Neural progenitor cell (in vitro differentiated cells): ENCODE measurements around the gene SLCO6A1. TPM values are rescaled to one million over a fixed set of nuclear protein-coding genes. Genes with fewer than 3 reads are reported as not detected.

ENCODE experiments used
- DNase-seq: peaks from one replicate; pipeline ENCODE4 v3.0.0-alpha.2; 2016; ENCODE audit warnings: low spot score
- H2AFZ ChIP-seq: fragments of 200-600 bp; sonication (generic); replicated peaks from 2 replicates; pipeline ENCODE4 v1.6.1; 2016; ENCODE audit warnings: antibody characterized with exemption
- H3F3A ChIP-seq: fragments of 200-600 bp; sonication (generic); 2 replicates; pipeline ENCODE4 v1.6.1; 2016; ENCODE audit warnings: antibody characterized with exemption, low read depth
- H3K27ac ChIP-seq: fragments of 200-600 bp; sonication (generic); 2 replicates; pipeline ENCODE4 v1.5.1; 2016; ENCODE audit warnings: mild to moderate bottlenecking
- H3K27me3 ChIP-seq: fragments of 200-600 bp; sonication (generic); 2 replicates; pipeline ENCODE4 v1.6.1; 2016; ENCODE audit warnings: mild to moderate bottlenecking, moderate library complexity
- H3K36me3 ChIP-seq: fragments of 200-600 bp; sonication (generic); 2 replicates; pipeline ENCODE4 v1.5.1; 2016
- H3K4me1 ChIP-seq: fragments of 200-600 bp; sonication (generic); 2 replicates; pipeline ENCODE4 v1.6.1; 2016; ENCODE audit warnings: mixed run types
- H3K4me2 ChIP-seq: fragments of 200-600 bp; sonication (generic); 2 replicates; pipeline ENCODE4 v1.6.1; 2016
- H3K4me3 ChIP-seq: fragments of 200-600 bp; sonication (generic); 2 replicates; pipeline ENCODE4 v1.5.1; 2016
- H3K79me2 ChIP-seq: fragments of 200-600 bp; sonication (generic); 2 replicates; pipeline ENCODE4 v1.6.1; 2016; ENCODE audit warnings: low read depth
- H3K9ac ChIP-seq: fragments of 200-600 bp; sonication (generic); 2 replicates; pipeline ENCODE4 v1.6.1; 2016
- H3K9me3 ChIP-seq: fragments of 200-600 bp; sonication (generic); 2 replicates; pipeline ENCODE4 v1.5.1; 2016; ENCODE audit warnings: low read depth
- H4K20me1 ChIP-seq: fragments of 200-600 bp; sonication (generic); 2 replicates; pipeline ENCODE4 v1.6.1; 2016; ENCODE audit warnings: low read depth
- H3K27ac Mint-ChIP-seq: 3 replicates; pipeline ENCODE4 v1.8.0; 2021; ENCODE audit warnings: mixed read lengths
- H3K27me3 Mint-ChIP-seq: 2 replicates; pipeline ENCODE4 v1.8.0; 2022; ENCODE audit warnings: low read depth, mild to moderate bottlenecking, inconsistent platforms, moderate library complexity, mixed read lengths; ENCODE audit not compliant: insufficient read depth
- H3K36me3 Mint-ChIP-seq: 3 replicates; pipeline ENCODE4 v1.8.0; 2021; ENCODE audit warnings: mixed read lengths
- H3K4me1 Mint-ChIP-seq: 3 replicates; pipeline ENCODE4 v1.8.0; 2021; ENCODE audit warnings: mixed read lengths
- H3K4me3 Mint-ChIP-seq: 3 replicates; pipeline ENCODE4 v1.8.0; 2021; ENCODE audit warnings: mild to moderate bottlenecking, moderate library complexity, mixed read lengths
- H3K9me3 Mint-ChIP-seq: 3 replicates; pipeline ENCODE4 v1.8.0; 2020; ENCODE audit warnings: mixed read lengths
- CTCF ChIP-seq: fragments of 200-600 bp; sonication (generic); IDR thresholded peaks from 2 replicates; pipeline ENCODE4 v1.5.1; 2017; ENCODE audit warnings: antibody characterized with exemption, mild to moderate bottlenecking
- EZH2 ChIP-seq: fragments of 200-600 bp; sonication (generic); IDR thresholded peaks from 2 replicates; pipeline ENCODE4 v1.6.1; 2017; ENCODE audit warnings: antibody characterized with exemption, mild to moderate bottlenecking, moderate library complexity
- EZH2phosphoT487 ChIP-seq: fragments of 200-600 bp; sonication (generic); IDR thresholded peaks from 2 replicates; pipeline ENCODE4 v1.6.1; 2017; ENCODE audit warnings: antibody characterized with exemption
- total RNA-seq: library from RNA; depleted of rRNA; stranded (reverse); fragments of >200 nt; gene quantifications from 2 replicates; pipeline ENCODE4 v1.2.3, GENCODE V29; 2015; ENCODE audit warnings: low replicate concordance

Gene SLCO6A1
- total RNA-seq, 1 donor from 2014 or later, result 0.51 TPM

GRCh38 chr5:102542057-102542456 is 43.3 kb upstream of the SLCO6A1 start:
- no peaks in the 10 kb centered on the region for H3K4me1 ChIP-seq
- no peak overlapping the region for H3K9ac ChIP-seq
- no peaks in the 10 kb centered on the region for H3K36me3 Mint-ChIP-seq
- no peak overlapping the region for H3K4me2 ChIP-seq
- no peaks in the 10 kb centered on the region for H3K27me3 Mint-ChIP-seq
- no peaks in the 10 kb centered on the region for H3K9me3 ChIP-seq
- no peak overlapping the region for H3K4me3 ChIP-seq
- no peaks in the 10 kb centered on the region for H3F3A ChIP-seq
- H3K27ac Mint-ChIP-seq, result no peak overlapping the region
- DNase-seq, result no peak
- no peaks in the 10 kb centered on the region for H3K79me2 ChIP-seq
- H3K27ac ChIP-seq, result no peak overlapping the region
- no peak overlapping the region for H2AFZ ChIP-seq
- no peaks in the 10 kb centered on the region for H3K9me3 Mint-ChIP-seq
- H3K4me1 Mint-ChIP-seq, result peaks cover 6% of the 10 kb centered on the region
- TF ChIP-seq EZH2, result no peak
- no peak for TF ChIP-seq CTCF
- no peak for TF ChIP-seq EZH2phosphoT487
- H3K36me3 ChIP-seq, result no peaks in the 10 kb centered on the region
- no peaks in the 10 kb centered on the region for H3K27me3 ChIP-seq
- no peaks in the 10 kb centered on the region for H4K20me1 ChIP-seq
- H3K4me3 Mint-ChIP-seq, result no peak overlapping the region

- Mint-ChIP-seq H3K9me3 (no peaks in the 10 kb centered on the region), H3K27me3 (no peaks in the 10 kb centered on the region), H3K27ac (no peak overlapping the region), H3K4me1 (peaks cover 12% of the 10 kb centered on the region), H3K4me3 (no peak overlapping the region), H3K36me3 (no peaks in the 10 kb centered on the region)
- TF ChIP-seq EZH2phosphoT487 (no peak), CTCF (no peak), EZH2 (no peak)
- no peak for DNase-seq
- no peak overlapping the region for H3K9ac ChIP-seq
- H3F3A ChIP-seq, result no peaks in the 10 kb centered on the region
- no peaks in the 10 kb centered on the region for H4K20me1 ChIP-seq
- no peak overlapping the region for H3K4me3 ChIP-seq
- H3K4me1 ChIP-seq, result no peaks in the 10 kb centered on the region
- H3K4me2 ChIP-seq, result no peak overlapping the region
- H3K9me3 ChIP-seq, result no peaks in the 10 kb centered on the region
- H3K36me3 ChIP-seq, result no peaks in the 10 kb centered on the region
- H2AFZ ChIP-seq, result no peak overlapping the region
- no peaks in the 10 kb centered on the region for H3K27me3 ChIP-seq
- no peaks in the 10 kb centered on the region for H3K79me2 ChIP-seq
- H3K27ac ChIP-seq, result no peak overlapping the region
Measured at GRCh38 chr5:102539996-102540728, 41.4 kb upstream of the SLCO6A1 start.

GRCh38 chr5:102539562-102539961 is 40.8 kb upstream of the SLCO6A1 start:
- H3K27me3 Mint-ChIP-seq, result no peaks in the 10 kb centered on the region
- Histone ChIP-seq H3K36me3 (no peaks in the 10 kb centered on the region), H3K27me3 (no peaks in the 10 kb centered on the region), H3K4me2 (no peak overlapping the region), H3F3A (no peaks in the 10 kb centered on the region), H4K20me1 (no peaks in the 10 kb centered on the region), H3K4me1 (no peaks in the 10 kb centered on the region), H3K27ac (no peak overlapping the region), H3K79me2 (no peaks in the 10 kb centered on the region), H3K9ac (no peak overlapping the region), H3K4me3 (no peak overlapping the region), H3K9me3 (no peaks in the 10 kb centered on the region), H2AFZ (no peak overlapping the region)
- no peak overlapping the region for H3K27ac Mint-ChIP-seq
- no peak for TF ChIP-seq CTCF
- no peak for TF ChIP-seq EZH2
- TF ChIP-seq EZH2phosphoT487, result no peak
- no peak overlapping the region for H3K4me3 Mint-ChIP-seq
- no peak for DNase-seq
- H3K36me3 Mint-ChIP-seq, result no peaks in the 10 kb centered on the region
- H3K9me3 Mint-ChIP-seq, result no peaks in the 10 kb centered on the region
- peaks cover 12% of the 10 kb centered on the region for H3K4me1 Mint-ChIP-seq
